Measurements from ENCODE around the gene TRIM61.
A peak's percentile ranks its signal among the peaks of the same experiment; 100 is the strongest.
"Not testable (repeated sequence)": the region's sequence is repeated elsewhere in the genome, so short reads cannot be mapped to it uniquely, and the experiment has no call there.

The TRIM61 gene

GRCh38 chr4:164956766-164957643, 20.5 kb downstream of the TRIM61 start:
- no peak for FAIRE-seq

DNA sequence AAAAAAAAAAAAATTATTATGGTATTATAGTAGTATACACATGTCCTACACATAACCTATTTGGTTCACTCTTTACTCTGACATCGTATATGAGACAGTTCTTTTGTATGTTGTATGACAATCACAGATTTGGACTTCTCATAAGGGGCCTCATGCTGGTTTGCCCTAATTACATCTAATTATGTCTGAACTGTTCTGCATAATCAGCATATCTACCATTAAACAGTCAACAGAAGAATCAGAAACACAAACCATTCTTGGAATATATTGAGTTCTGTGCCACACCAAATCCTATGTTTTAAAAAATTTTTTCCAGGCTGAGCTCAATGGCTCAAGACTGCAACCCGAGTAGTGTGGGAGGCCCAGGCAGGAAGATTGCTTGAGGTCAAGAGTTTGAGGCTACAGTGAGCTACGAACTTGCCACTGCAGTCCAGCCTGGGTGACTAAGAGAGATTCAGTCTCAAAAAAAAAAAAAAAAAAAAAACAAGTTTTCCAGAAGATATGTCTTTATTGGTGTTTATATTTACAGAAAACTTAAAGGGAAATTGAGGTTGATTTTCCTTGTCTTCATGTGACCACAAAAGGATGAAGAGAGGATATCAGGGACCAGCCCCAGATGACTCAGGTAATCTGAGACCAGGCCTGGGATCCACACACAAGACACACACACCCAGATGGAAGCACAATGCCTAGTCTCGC, 22.2 kb downstream of the TRIM61 start:
- FAIRE-seq: no peak

DNA sequence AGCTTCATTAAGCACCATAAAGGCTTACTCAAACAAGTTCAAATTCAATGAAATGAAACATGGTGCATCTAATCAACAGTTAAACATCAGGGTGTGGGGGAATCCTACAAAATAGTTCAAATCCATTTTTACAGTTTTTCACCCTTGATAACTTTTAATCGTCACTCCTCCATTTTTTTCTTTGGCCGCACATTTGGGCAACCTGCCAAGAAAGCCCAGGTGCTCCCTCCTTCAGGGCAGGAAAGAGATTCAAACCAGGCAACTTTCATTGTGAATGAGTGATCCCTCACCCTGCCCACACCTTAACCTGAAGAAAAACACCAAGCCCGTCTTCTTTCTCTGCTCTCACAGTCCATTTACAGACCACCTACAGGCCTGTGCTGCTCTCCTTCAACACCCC, 24.9 kb downstream of the TRIM61 start:
- FAIRE-seq: no peak

DNA sequence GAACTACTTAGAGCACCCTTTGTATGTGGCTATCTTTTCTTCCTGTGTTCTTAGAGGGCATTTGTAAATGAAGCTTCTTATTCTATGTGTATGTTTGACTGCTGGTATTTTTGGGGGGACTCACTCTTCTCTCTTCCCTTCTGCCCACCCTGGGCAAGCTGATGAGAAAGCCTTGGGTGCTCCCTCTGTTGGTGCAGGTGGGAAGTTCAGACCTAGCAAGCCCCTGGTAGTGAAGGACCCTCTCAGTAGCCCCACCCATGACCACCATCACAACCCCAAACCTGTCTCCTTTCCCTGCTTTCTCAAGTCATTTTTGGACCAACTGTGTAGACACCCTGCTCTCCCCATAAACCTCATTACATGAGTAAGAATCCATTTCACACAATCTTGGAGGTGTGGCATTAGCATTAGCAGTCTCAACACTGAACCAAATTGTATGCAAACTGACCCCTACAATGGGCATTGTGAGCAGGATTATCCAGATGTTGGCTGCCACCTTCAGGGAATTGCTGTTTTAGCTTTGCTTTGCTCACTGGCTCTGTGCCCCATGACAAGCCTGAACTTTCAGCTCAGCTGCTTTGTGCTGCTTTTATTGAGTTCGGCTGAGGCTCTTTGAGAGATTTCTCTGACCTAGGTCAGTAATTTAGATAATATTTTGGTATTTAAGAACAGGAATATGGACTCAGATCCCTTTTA, 27.9 kb downstream of the TRIM61 start:
- peak; percentile 70 for FAIRE-seq

GRCh38 chr4:164948975-164949374, 28.5 kb downstream of the TRIM61 start:
- no peak for FAIRE-seq

GRCh38 chr4:164948006-164948405, 29.5 kb downstream of the TRIM61 start:
- FAIRE-seq: not testable (repeated sequence)

DNA sequence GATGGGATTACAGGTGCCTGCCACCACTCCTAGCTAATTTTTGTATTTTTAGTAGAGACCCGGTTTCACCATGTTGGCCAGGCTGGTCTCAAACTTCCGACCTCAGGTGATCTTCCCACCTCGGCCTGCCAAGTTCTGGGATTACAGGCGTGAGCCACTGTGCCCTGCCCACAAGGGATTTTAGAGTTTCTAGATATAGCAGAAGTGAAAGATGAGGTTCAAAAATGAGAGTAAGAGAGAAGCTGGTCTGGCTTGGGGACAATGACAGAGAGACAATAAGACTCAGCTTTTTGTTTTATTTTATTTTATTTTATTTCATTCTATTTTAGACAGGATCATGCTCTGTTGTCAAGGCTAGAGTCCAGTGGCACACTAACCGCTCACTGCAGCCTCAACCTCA, 30.6 kb downstream of the TRIM61 start:
- no peak for FAIRE-seq

GRCh38 chr4:164945146-164945545, 32.3 kb downstream of the TRIM61 start:
- FAIRE-seq: no peak

DNA sequence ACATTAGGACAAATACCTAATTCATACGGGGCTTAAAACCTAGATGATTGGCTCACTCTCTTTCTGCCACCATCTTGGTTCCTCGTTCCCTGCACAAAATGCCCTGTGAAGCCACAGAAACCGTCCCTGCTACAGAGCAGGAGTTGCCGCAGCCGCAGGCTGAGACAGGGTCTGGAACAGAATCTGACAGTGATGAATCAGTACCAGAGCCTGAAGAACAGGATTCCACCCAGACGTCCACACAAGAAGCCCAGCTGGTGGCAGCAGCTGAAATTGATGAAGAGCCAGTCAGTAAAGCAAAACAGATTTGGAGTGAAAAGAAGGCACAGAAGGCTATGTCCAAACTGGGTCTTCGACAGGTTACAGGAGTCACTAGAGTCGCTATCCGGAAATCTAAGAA, 34.3 kb downstream of the TRIM61 start:
- FAIRE-seq: no peak

DNA sequence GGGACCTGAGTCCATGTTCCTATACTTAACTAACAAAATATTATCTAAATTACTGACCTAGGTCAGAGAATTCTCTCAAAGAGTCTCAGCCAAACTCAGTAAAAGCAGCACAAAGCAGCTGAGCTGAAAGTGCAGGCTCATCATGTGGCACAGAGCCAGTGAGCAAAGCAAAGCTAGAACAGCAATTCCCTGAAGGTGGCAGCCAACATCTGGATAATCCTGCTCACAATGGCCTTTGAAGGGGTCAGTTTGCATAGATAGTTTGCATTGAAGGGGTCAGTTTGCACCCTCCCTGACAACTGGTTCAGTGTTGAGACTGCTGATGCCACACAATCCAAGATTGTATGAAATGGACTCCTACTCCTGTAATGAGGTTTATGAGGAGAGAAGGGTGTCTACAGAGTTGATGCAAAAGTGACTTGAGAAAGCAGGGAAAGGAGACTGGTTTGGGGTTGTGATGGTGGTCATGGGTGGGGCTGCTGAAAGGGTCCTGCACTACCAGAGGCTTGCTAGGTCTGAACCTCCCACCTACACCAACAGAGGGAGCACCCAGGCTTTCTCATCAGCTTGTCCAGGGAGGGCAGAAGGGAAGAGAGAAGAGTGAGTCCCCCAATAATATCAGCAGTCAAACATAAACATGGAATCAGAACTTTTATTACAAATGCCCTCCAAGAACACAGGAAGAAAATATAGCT, 39.7 kb downstream of the TRIM61 start:
- peak; percentile 58 for FAIRE-seq

DNA sequence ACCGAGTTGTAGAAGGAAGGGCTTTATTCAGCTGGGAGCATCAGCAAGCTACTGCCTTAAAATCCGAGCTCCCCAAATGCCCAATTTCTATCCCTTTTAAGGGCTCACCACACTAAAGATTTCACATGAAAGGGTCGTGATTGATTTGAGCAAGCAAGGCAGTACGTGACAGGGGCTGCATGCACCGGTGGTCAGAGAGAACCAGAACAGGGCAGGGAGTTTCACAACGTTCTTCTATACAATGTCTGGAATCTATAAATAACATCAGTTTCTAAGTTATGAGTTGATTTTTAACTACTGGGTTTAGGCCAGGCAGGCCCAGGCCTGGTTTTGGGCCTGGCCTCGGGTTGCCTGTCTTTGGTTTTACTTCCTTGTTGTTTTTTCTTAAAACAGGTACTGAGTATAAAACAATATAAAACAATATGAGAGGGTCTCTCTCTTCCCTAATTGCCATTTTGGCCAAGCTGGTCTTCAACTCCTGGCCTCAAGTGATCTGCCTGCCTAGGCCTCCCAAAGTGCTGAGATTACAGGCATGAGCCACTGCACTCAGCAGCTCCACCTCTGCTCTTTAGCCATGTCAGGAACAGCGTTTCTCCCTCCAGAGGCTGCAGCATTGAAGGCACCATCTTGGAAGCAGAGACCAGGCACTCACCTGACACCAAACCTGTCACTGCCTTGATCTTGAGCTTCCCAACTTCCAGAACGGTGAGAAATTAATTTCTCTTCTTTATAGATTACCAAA, 41.4 kb downstream of the TRIM61 start:
- FAIRE-seq: not testable (repeated sequence)

DNA sequence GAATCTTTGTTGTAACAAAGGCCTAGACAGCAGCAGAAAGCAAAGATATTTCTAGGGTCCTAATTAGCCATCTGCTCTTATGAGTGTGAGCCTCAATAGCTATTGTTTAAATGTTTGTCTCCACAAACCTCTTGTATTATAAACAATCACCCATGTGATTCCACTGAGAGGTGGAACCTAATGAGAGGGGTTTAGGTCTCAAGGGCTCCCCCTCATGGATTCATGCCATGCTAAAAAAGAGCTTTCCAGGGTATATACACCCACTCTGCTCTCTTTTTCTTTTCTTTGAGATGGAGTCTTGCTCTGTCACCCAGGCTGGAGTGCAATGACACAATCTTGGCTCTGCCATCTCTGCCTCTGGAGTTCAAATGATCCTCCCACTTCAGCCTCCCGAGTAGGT, 42.1 kb downstream of the TRIM61 start:
- no peak for FAIRE-seq

- no peak for FAIRE-seq
Observed at GRCh38 chr4:164933244-164933643, 44.2 kb downstream of the TRIM61 start.

DNA sequence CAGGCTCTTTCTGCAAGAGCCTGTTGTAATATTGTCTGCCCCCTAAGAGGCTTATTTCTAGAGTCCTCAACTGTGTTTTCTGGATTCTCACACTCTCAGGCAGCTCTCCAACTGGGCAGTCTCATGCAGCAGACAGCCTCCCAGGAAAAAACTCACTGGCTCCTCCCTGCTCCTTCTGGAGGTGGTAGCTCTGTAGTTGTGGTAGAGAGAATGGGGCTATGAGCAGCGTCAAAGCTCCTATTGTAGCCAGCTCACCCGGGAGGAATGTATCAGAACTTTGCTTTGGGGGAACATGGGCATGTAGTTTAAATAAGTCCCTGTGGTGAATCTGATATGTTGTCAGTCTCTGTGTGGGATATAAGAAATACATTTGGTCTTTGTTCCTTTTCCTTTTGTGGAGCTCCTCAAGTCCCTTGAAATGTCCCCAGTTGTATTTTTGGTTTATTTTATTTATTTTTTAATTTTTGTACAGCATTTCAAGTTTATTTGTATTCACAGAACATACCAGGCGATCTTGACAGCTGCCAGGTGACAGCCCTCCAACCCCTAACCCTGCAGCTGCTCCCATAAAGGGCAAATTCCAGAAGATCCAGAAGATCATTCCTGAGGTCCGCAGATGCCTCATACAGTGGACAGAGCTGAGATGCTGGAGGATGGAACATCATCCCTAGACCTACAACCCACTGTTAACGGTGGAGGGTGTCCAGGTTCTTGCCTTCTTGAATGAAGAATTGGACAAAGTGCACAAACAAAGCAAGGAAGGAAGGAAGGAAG, 45.7 kb downstream of the TRIM61 start:
- FAIRE-seq: no peak

- no peak for FAIRE-seq
Observed at GRCh38 chr4:164930647-164931046, 46.8 kb downstream of the TRIM61 start.

DNA sequence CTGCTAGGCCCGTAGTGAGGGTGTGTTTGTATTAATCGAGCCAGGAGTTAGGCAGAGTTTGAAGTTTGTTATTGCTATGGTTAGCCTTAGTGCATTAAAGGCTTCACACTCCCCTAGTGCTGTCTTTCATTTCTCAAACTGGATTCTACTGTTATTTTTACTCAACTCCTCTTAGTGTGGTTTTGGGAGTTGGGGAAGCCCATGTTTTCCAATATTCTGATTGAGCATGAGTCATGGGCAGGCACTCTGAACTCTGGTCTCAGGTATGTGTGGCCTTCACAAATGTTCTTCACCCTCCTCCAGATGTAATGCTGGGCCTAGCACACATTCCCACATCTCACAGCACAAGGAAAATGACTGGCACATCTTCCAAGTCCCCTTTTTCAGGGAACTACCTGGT, 50.4 kb downstream of the TRIM61 start:
- FAIRE-seq: not testable (repeated sequence)

- FAIRE-seq: no peak
Observed at GRCh38 chr4:164926301-164926700, 51.2 kb downstream of the TRIM61 start.

DNA sequence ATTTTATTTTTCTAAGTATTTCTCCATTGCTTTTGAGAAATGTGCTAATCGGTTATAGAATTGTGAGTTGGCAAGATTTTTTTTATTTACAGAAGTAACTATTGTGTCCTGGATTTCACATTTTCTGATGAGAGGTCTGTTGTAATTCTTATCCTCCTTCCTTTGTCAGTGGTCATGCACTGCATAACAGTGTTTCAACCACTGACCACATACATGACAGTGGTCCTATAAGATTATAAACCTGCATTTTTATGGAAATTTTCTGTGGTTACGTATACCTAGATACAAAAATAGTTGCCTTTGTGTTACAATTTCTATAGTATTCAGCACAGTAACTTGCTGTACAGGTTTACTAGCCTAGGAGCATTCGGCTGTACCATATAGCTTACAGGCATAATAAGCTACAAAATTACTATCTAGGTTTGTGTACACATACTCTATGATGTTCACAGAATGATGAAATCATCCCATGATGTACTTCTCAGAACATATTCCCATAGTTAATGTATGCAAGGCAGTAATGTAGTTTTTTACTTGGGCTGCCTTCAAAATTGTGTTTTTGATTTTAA, 52.7 kb downstream of the TRIM61 start:
- no peak for FAIRE-seq

DNA sequence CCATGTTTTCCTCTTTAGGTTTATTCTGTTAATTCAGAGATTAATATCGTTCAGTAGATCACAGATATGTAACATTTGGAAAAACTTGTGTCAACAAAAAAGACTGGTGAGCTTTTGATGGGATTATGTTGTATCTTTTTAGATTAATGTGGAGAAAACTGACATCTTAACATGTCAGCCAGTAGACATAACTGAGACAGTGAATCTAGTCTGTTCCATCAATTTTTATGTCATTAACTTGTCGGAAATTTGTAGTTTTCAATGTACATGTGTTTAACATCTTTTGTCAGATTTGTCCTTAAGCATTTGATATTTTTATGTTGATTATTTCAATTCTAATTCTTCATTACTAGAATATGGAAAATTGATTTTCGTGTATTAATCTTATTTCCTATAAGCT, 58.5 kb downstream of the TRIM61 start:
- FAIRE-seq: no peak

All from endometrium (tissue), 2 donors.